Rectal smooth muscle tissue (tissue), 1 donor: ENCODE results near the gene SF3B4.
"Not testable (repeated sequence)": the region's sequence is repeated elsewhere in the genome, so short reads cannot be mapped to it uniquely, and the experiment has no call there.

Experiments
- H3K27ac ChIP-seq: one replicate; pipeline ENCODE4 v1.7.0; 2013; ENCODE audit warnings: low read depth, low read length, inconsistent platforms
- H3K27me3 ChIP-seq: one replicate; pipeline ENCODE4 v1.7.0; 2013; ENCODE audit warnings: low read length; ENCODE audit not compliant: control insufficient read depth, insufficient read depth
- H3K36me3 ChIP-seq: one replicate; pipeline ENCODE4 v1.7.0; 2013; ENCODE audit warnings: low read length; ENCODE audit not compliant: control insufficient read depth, insufficient read depth
- H3K4me1 ChIP-seq: one replicate; pipeline ENCODE4 v1.7.0; 2013; ENCODE audit warnings: low read length; ENCODE audit not compliant: control insufficient read depth, insufficient read depth
- H3K4me3 ChIP-seq: one replicate; pipeline ENCODE4 v1.7.0; 2013; ENCODE audit warnings: low read length
- H3K9ac ChIP-seq: one replicate; pipeline ENCODE4 v1.7.0; 2013; ENCODE audit warnings: low read length

SF3B4 gene

DNA sequence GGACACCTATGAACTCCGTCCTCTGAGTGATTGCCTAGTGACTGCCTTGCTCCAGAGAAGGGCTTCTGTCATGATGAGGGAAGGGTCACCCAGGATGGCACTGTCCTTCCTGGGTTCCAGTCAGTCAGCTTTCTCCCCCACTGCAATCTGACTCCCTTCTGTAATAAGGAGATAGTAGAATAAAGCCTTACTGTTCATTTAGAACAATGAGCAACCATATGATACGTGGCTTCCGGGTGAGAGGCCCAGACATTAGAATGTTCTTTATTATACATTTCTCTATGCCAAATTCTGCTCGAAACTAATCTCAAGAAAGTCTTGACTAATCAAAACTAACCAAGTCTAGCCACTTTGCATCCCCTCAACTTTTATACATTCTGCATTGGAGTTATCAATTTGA lies 17.6 kb upstream of the SF3B4 start:
- H3K9ac ChIP-seq = no peak overlapping the region
- no peak overlapping the region for H3K4me3 ChIP-seq
- no peak overlapping the region for H3K27ac ChIP-seq
- no peaks in the 10 kb centered on the region for H3K4me1 ChIP-seq
- peaks cover 13% of the 10 kb centered on the region for H3K36me3 ChIP-seq
- H3K27me3 ChIP-seq = no peaks in the 10 kb centered on the region

DNA sequence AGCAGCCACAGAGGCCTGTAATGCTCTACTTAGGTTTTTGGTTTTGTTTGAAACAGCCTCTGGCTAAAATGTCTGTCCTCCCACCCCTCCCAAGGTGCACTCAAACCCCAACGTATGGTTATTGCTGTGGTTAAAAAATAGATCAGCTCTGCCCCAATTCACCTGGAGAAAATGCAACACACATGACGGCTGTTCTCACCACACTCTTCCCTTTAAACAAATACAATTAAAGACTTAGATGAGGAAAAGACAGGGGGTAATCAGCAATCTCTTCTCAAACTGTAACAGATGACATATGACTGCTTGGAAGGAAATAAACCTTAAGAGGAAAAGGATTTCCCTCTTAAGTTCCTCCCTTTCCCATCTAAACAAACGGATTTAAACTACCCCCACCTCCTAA lies 15.3 kb upstream of the SF3B4 start:
- H3K9ac ChIP-seq = no peak overlapping the region
- H3K36me3 ChIP-seq = peaks cover 6% of the 10 kb centered on the region
- no peak overlapping the region for H3K4me3 ChIP-seq
- H3K27me3 ChIP-seq = no peaks in the 10 kb centered on the region
- peaks cover 10% of the 10 kb centered on the region for H3K4me1 ChIP-seq
- no peak overlapping the region for H3K27ac ChIP-seq

DNA sequence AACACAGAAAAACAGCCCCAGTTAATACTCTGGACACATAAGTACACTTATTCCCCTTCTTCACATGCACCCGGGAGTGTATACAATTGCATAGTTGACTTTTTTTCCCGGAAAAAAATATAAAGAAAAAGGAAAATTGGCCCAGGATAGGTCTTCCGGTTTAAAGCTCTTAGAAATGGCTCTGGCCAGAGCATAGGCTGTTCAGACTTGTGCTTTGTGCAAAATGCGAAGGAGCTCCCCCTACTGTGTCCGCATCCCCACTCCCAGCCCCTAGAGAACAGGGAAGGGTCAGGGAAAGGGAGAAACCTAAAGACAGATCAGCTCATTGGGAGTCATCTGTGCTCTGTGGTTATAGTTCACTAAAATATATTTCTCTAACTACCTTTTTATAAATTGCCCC lies 14.6 kb upstream of the SF3B4 start:
- no peaks in the 10 kb centered on the region for H3K27me3 ChIP-seq
- no peak overlapping the region for H3K27ac ChIP-seq
- peaks cover 16% of the 10 kb centered on the region for H3K4me1 ChIP-seq
- H3K36me3 ChIP-seq = peaks cover 6% of the 10 kb centered on the region
- H3K4me3 ChIP-seq = no peak overlapping the region
- no peak overlapping the region for H3K9ac ChIP-seq

DNA sequence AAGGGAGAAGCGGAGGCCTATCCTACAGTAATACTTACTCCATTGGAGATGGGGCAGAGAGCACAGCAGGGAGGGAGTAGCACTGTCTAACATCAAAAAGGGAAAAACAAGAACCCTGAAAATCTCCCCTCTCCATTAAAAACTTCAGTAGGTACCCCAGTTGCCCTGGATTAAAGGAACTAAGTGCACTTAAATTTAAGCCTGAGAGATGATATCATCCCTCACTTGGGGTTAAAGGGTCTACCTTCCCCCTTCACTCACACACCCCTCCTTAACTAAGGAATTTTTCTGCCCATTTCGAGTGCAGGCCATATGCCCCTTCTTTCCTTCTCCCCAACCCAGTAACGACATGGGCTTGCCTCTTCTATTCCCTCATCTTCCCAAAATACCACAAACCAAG lies 12.8 kb upstream of the SF3B4 start:
- H3K4me3 ChIP-seq = no peak overlapping the region
- peaks cover 4% of the 10 kb centered on the region for H3K36me3 ChIP-seq
- H3K4me1 ChIP-seq = peaks cover 22% of the 10 kb centered on the region
- no peak overlapping the region for H3K9ac ChIP-seq
- no peaks in the 10 kb centered on the region for H3K27me3 ChIP-seq
- H3K27ac ChIP-seq = no peak overlapping the region

DNA sequence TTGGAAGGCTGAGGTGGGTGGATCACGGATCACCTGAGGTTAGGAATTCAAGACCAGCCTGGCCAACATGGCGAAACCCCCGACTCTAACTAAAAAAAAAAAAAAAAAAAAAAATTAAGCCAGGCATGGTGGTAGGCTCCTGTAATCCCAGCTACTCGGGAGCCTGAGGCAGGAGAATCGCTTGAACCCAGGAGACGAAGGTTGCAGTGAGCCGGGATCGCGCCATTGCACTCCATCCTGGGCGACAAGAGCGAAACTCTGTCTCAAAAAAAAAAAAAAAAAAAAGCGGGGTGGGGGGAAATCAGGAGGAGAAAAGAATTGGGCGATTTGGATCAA lies 11.0 kb upstream of the SF3B4 start:
- H3K9ac ChIP-seq, H3K27me3 ChIP-seq, H3K36me3 ChIP-seq: not testable (repeated sequence)
- H3K4me1 ChIP-seq = peaks cover 24% of the 10 kb centered on the region
- peak overlapping the region; percentile 52 for H3K4me3 ChIP-seq
- peak overlapping the region; percentile 86 for H3K27ac ChIP-seq

DNA sequence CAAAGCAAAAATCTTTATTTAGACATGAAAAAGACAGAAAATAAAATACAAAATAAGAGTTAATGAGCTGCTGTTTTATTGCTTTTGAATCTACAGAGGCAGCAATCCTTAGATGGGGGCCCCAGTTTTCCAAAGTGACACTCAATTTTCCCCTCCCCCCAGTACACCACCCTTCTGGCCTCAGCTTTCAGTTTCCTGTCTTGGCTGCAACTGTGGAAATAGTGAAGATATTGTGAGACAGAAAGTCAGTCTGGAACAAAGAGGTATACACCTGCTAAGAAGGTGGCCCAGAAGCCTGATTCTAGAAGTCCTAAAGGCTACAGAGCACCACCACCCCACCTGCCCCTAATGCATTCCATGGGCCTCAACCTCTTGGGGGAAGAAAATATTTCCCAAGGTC lies 10.2 kb upstream of the SF3B4 start:
- H3K9ac ChIP-seq = no peak overlapping the region
- peak overlapping the region; percentile 25 for H3K4me3 ChIP-seq
- H3K27me3 ChIP-seq = no peaks in the 10 kb centered on the region
- peak overlapping the region; percentile 72 for H3K27ac ChIP-seq
- peaks cover 24% of the 10 kb centered on the region for H3K4me1 ChIP-seq
- H3K36me3 ChIP-seq = peaks cover 7% of the 10 kb centered on the region

DNA sequence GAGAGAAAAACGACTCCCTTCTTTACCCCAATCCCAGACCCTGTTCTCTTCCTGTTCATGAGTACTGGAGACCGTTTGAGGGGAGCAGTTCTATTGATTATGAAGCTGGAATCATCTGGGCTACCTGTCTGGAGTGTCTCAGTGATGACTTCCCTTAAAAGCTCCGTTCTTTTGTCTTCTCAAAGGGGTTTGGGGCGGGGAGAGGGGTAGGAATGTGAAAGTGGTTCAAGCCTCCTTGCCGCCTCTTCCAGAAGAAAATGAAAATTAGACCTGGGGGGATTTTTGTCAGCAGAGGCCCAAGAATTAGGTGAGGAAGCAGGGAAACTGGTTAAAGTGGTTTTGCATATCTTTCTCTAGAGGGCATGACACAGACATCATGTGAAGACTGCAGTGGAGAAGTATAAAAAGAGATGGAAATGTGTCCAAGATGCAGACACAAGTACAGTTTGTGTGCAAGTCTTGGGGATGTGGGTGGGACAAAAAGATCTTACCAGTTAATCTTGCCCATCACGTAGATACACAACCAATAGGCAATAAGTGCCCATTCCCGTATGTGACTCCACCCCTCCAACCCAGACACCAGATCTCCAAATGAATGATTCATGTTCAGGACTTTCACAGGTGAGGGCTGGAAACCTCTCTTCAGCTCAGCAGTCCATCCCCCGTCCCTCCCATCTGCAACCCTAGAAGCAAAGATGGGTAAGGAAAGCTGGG lies 9.5 kb upstream of the SF3B4 start:
- Histone ChIP-seq H3K27me3 (no peaks in the 10 kb centered on the region), H3K4me1 (peaks cover 24% of the 10 kb centered on the region), H3K9ac (peak overlapping the region; percentile 17), H3K4me3 (peak overlapping the region; percentile 95), H3K36me3 (peaks cover 7% of the 10 kb centered on the region), H3K27ac (peak overlapping the region; percentile 72)

DNA sequence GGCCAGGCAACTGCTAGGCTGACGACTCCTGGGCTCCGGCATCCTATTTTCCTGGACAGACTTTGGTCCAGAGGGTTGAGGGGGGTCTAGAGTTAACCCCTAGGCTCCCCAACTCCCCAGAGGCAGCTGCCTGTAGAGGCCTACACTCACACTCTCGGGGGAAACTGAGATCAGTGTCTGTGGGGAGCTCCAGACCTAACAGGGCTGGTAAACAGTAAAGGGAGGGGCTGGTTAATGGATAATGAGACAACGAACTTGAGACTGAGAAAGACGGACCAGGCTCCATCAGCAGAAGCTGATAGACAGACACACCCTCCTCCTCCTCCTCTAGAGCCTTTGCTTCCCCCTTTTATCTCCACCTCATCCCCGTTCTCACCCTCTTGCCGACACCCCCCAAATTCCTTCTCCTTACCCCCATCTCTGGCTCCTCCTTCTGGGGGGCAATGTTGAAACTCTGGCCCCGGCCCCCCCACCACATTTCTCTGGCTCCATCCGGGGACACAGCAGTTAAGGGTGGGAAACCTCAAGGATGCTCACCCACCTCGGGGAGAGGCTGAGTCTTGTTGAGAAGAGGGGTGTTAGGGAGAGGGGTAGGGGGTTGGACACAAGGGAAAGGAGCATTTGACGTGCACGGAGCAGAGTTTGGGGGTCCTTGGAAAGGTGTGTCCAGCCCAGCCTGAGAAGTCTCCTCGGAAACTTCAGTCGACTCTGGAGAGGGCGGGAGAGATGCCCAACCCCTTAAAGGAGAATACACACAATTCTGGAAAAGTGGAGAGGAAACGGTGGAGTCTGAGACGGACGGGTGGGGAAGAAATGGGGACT lies 8.8 kb upstream of the SF3B4 start, which contains the start of gene MTMR11:
MTMR11 (minus strand) TSS at position 710 of the 822 bp plus-strand sequence; CDS start at position 478, 232 bp downstream.
- Histone ChIP-seq H3K4me1 (peaks cover 24% of the 10 kb centered on the region), H3K27me3 (no peaks in the 10 kb centered on the region), H3K9ac (peak within 1 kb of the TSS; percentile 88), H3K4me3 (peak within 1 kb of the TSS; percentile 95), H3K36me3 (peaks cover 10% of the 10 kb centered on the region), H3K27ac (peak within 1 kb of the TSS; percentile 72)

DNA sequence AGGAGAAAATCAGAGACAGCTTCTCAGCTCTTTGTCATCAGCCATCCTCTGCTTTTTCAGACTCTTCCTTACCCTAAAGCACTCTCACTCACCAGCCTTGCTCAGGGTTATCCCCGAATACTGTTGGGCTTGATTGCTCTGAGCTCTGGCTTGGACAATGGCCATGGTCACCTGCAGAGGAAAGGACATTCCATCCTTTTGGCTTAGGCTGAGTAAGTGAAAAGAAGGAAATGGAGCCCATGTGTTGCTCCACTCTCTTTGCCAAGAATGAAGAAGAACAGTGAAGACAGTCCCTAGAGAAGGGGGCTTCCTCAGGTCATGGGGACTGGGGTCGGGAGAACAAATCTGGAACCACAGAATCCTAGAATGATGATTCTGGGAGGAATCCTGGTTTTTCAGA lies 6.8 kb upstream of the SF3B4 start:
- no peaks in the 10 kb centered on the region for H3K27me3 ChIP-seq
- peaks cover 22% of the 10 kb centered on the region for H3K4me1 ChIP-seq
- peak overlapping the region; percentile 40 for H3K4me3 ChIP-seq

DNA sequence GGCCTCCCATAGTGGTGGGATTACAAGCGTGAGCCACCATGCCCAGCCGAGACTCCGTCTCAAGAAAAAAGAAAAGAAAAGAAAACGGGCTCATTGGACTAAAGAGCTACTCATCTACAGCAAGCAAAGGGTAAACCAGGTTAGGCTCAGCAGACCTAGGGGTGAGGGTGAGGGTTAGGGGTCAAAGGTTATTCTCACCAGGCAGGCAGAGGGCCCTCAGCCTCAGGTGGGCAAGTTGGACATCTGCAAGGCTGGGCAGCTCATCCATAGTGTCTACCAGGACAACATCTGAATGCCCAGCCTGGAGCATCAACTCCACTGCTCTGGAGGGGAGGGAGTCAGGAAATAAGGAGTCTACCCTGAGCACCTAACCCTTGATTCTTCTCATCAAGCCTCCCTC lies 5.6 kb upstream of the SF3B4 start:
- Histone ChIP-seq H3K9ac (no peak overlapping the region), H3K4me1 (peaks cover 20% of the 10 kb centered on the region), H3K27ac (no peak overlapping the region), H3K36me3 (peaks cover 24% of the 10 kb centered on the region), H3K4me3 (peak overlapping the region; percentile 22), H3K27me3 (no peaks in the 10 kb centered on the region)

More for the DNA sequence above, 6.8 kb upstream of the SF3B4 start:
- peaks cover 22% of the 10 kb centered on the region for H3K36me3 ChIP-seq
- no peak overlapping the region for H3K9ac ChIP-seq
- no peak overlapping the region for H3K27ac ChIP-seq

DNA sequence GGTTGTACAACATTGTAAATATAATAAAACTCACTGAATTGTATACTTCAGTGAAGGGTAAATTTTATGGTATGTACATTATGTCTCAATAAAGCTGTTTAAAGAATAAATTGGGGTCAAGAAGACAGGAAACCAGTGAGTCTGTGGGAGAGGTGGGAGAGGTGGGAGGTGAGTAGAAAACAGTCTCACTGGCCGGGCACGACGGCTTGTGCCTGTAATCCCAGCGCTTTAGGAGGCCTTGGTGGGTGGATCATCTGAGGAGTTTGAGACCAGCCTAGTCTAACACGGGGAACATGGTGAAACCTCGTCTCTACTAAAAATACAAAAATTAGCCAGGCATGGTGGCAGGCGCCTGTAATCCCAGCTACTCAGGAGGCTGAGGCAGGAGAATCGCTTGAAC lies 4.9 kb upstream of the SF3B4 start:
- Histone ChIP-seq H3K9ac (no peak overlapping the region), H3K36me3 (peaks cover 24% of the 10 kb centered on the region), H3K27me3 (no peaks in the 10 kb centered on the region), H3K27ac (no peak overlapping the region), H3K4me1 (peaks cover 14% of the 10 kb centered on the region), H3K4me3 (no peak overlapping the region)

DNA sequence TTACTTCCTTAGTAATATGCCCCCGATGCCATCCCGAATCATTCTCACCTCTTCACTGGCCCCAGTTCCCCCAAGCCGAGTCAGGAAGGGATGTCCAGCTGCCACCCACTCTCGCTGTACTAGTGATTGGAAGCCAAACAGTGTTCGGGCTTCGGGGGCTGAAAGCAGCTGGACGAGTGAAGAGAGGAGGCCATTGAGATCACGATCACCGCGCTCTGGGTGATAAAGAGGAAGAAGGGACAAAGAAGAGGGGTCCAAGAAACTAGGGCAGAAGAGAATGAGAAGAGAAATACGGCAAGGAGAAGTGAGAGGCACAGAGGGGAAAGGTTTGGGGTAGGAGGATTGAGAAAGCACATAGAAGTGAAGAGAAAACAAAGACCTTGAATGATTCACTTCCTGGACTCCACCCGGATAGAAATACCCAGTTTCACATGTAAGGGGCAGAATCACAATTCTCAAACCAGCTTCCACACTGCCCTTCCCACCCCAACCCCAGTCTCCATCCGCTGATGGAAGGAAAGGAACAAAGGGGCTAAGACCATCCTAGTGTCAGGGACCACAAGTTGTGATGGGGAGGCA lies 3.7 kb upstream of the SF3B4 start:
- Histone ChIP-seq H3K4me1 (peaks cover 20% of the 10 kb centered on the region), H3K4me3 (peak overlapping the region; percentile 11), H3K9ac (no peak overlapping the region), H3K36me3 (peaks cover 25% of the 10 kb centered on the region), H3K27ac (no peak overlapping the region), H3K27me3 (no peaks in the 10 kb centered on the region)
